ENCODE results near the gene HINT3.
"Not testable (repeated sequence)": the region's sequence is repeated elsewhere in the genome, so short reads cannot be mapped to it uniquely, and the experiment has no call there.

Gene HINT3

DNA sequence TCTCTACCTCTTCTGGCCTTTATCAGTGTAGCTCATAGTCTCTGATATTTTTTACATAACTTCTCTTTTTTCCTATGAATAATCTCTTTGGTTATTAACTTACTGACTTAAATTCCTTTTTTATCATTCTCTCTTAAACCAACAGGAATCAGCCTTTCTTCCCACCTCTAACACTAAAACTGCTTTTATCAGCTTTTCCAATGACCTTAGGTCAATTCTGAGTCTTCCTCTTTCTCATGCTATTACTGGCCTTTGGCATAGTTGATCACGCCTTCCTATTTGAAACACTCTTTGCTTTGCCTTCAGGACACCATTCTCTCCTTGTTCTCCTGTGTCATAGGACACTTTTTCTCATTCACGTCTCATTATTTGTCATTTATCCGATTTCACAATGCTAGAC lies 8.1 kb upstream of the HINT3 start:
- H3K36me3 ChIP-seq (ENCODE audit: control insufficient read depth, insufficient read depth, low read length): no peaks in the 10 kb centered on the region
- no peaks in the 10 kb centered on the region for H3K27me3 ChIP-seq (replicated peaks; ENCODE audit: control insufficient read depth, insufficient read depth, low read length, poor library complexity, severe bottlenecking)
- no peaks in the 10 kb centered on the region for H3K9me3 ChIP-seq (ENCODE audit: control insufficient read depth, low read length)
- no peaks in the 10 kb centered on the region for H3K4me1 ChIP-seq (ENCODE audit: control insufficient read depth, insufficient read depth, low read length, poor library complexity, severe bottlenecking)
- no peak for DNase-seq
- H3K4me3 ChIP-seq (ENCODE audit: insufficient read depth, low read depth, low read length, poor library complexity, severe bottlenecking): no peak overlapping the region
- no peak overlapping the region for H3K27ac ChIP-seq (ENCODE audit: insufficient read depth, low read length, poor library complexity, severe bottlenecking)

GRCh38 chr6:125949069-125949468 lies 7.5 kb upstream of the HINT3 start:
- Histone ChIP-seq H3K4me3 (ENCODE audit: insufficient read depth, low read depth, low read length, poor library complexity, severe bottlenecking) (no peak overlapping the region), H3K4me1 (ENCODE audit: control insufficient read depth, insufficient read depth, low read length, poor library complexity, severe bottlenecking) (no peaks in the 10 kb centered on the region), H3K9me3 (ENCODE audit: control insufficient read depth, low read length) (no peaks in the 10 kb centered on the region), H3K36me3 (ENCODE audit: control insufficient read depth, insufficient read depth, low read length) (no peaks in the 10 kb centered on the region), H3K27me3 (replicated peaks; ENCODE audit: control insufficient read depth, insufficient read depth, low read length, poor library complexity, severe bottlenecking) (no peaks in the 10 kb centered on the region), H3K27ac (ENCODE audit: insufficient read depth, low read length, poor library complexity, severe bottlenecking) (no peak overlapping the region)
- no peak for DNase-seq

DNA sequence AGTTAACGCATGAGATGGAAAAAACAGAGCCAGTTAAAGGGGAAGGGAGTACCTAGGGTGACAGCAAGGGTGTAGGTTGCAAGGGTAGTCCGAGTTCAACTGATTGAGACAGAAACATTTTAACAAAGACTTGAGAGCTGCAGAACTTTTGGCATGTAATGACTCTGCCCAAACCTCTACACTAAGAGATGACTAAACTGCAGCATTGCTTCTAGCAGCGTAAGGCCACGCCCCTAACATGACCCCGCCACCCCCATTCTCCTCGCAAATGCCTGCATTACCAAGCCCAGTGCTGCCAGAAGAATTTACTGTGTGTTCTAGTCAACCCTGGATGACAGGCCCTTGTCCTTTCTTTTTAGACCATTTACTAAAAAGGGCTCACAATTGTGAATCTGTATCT lies 6.3 kb upstream of the HINT3 start:
- Histone ChIP-seq H3K36me3 (ENCODE audit: control insufficient read depth, insufficient read depth, low read length) (no peaks in the 10 kb centered on the region), H3K9me3 (ENCODE audit: control insufficient read depth, low read length) (no peaks in the 10 kb centered on the region), H3K27me3 (replicated peaks; ENCODE audit: control insufficient read depth, insufficient read depth, low read length, poor library complexity, severe bottlenecking) (no peaks in the 10 kb centered on the region), H3K4me3 (ENCODE audit: insufficient read depth, low read depth, low read length, poor library complexity, severe bottlenecking) (no peak overlapping the region), H3K27ac (ENCODE audit: insufficient read depth, low read length, poor library complexity, severe bottlenecking) (no peak overlapping the region), H3K4me1 (ENCODE audit: control insufficient read depth, insufficient read depth, low read length, poor library complexity, severe bottlenecking) (no peaks in the 10 kb centered on the region)
- no peak for DNase-seq

DNA sequence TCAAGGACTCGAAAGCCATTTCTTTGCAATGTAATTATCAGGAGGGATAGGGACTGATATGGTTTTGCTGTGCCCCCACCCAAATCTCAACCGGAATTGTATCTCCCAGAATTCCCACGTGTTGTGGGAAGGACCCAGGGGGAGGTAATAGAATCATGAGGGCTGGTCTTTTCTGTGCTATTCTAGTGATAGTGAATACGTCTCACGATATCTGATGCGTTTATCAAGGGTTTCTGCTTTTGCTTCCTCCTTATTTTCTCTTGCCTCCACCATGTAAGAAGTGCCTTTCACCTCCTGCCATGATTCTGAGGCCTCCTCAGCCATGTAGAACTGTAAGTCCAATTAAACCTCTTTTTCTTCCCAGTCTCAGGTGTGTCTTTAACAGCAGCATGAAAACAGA lies 5.9 kb upstream of the HINT3 start:
- not testable (repeated sequence) for H3K27me3 ChIP-seq (replicated peaks; ENCODE audit: control insufficient read depth, insufficient read depth, low read length, poor library complexity, severe bottlenecking); H3K9me3 ChIP-seq (ENCODE audit: control insufficient read depth, low read length); H3K4me3 ChIP-seq (ENCODE audit: insufficient read depth, low read depth, low read length, poor library complexity, severe bottlenecking); H3K4me1 ChIP-seq (ENCODE audit: control insufficient read depth, insufficient read depth, low read length, poor library complexity, severe bottlenecking); DNase-seq; H3K36me3 ChIP-seq (ENCODE audit: control insufficient read depth, insufficient read depth, low read length); H3K27ac ChIP-seq (ENCODE audit: insufficient read depth, low read length, poor library complexity, severe bottlenecking)

- no peak overlapping the region for H3K27ac ChIP-seq (ENCODE audit: insufficient read depth, low read length, poor library complexity, severe bottlenecking)
- H3K4me1 ChIP-seq (ENCODE audit: control insufficient read depth, insufficient read depth, low read length, poor library complexity, severe bottlenecking): no peaks in the 10 kb centered on the region
- no peak for DNase-seq
- H3K9me3 ChIP-seq (ENCODE audit: control insufficient read depth, low read length): no peaks in the 10 kb centered on the region
- H3K4me3 ChIP-seq (ENCODE audit: insufficient read depth, low read depth, low read length, poor library complexity, severe bottlenecking): no peak overlapping the region
- no peaks in the 10 kb centered on the region for H3K36me3 ChIP-seq (ENCODE audit: control insufficient read depth, insufficient read depth, low read length)
- H3K27me3 ChIP-seq (replicated peaks; ENCODE audit: control insufficient read depth, insufficient read depth, low read length, poor library complexity, severe bottlenecking): no peaks in the 10 kb centered on the region
These were observed 5.2 kb upstream of the HINT3 start for GRCh38 chr6:125951323-125951722.

DNA sequence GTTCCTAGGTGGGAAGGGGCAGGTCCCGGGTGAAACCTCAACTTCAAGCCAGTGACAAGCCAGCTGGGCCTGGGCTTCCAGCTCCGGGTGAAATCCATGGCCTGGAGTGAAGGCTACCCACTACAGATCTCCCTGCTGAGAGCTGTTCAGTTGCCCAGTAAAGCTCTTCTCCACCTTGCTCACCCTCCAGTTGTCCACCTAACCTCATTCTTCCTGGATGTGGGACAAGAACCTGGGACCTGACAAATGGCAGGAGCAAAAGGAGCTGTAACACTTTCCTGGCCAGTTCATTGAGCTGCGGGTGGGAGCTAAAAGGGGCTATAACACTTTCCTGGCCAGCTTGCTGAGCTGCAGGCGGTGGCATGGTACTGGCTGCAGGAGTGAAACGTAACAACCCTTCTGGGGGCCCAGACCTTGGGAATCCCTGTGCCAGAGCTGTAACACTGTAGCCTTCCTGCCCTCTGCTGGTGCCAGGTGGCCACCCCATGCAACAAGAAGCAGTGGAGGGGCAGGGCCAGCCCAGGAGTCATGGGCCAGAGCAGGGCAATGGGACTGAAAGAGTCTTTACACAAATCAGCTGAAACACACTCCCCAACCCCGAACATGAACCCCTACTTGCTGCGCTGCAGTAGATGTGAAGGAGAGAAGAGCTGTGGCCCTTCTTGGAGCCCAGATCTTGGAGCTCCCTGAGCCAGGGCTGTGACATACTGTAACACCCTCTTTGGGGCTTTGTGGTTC lies 3.6 kb upstream of the HINT3 start:
- no peaks in the 10 kb centered on the region for H3K27me3 ChIP-seq (replicated peaks; ENCODE audit: control insufficient read depth, insufficient read depth, low read length, poor library complexity, severe bottlenecking)
- H3K4me3 ChIP-seq (ENCODE audit: insufficient read depth, low read depth, low read length, poor library complexity, severe bottlenecking): no peak overlapping the region
- no peaks in the 10 kb centered on the region for H3K36me3 ChIP-seq (ENCODE audit: control insufficient read depth, insufficient read depth, low read length)
- DNase-seq: no peak
- H3K27ac ChIP-seq (ENCODE audit: insufficient read depth, low read length, poor library complexity, severe bottlenecking): no peak overlapping the region
- peaks cover 1% of the 10 kb centered on the region for H3K4me1 ChIP-seq (ENCODE audit: control insufficient read depth, insufficient read depth, low read length, poor library complexity, severe bottlenecking)
- H3K9me3 ChIP-seq (ENCODE audit: control insufficient read depth, low read length): no peaks in the 10 kb centered on the region

- H3K36me3 ChIP-seq (ENCODE audit: control insufficient read depth, insufficient read depth, low read length): no peaks in the 10 kb centered on the region
- no peaks in the 10 kb centered on the region for H3K27me3 ChIP-seq (replicated peaks; ENCODE audit: control insufficient read depth, insufficient read depth, low read length, poor library complexity, severe bottlenecking)
- H3K4me1 ChIP-seq (ENCODE audit: control insufficient read depth, insufficient read depth, low read length, poor library complexity, severe bottlenecking): peaks cover 7% of the 10 kb centered on the region
- no peaks in the 10 kb centered on the region for H3K9me3 ChIP-seq (ENCODE audit: control insufficient read depth, low read length)
- H3K27ac ChIP-seq (ENCODE audit: insufficient read depth, low read length, poor library complexity, severe bottlenecking): no peak overlapping the region
- no peak overlapping the region for H3K4me3 ChIP-seq (ENCODE audit: insufficient read depth, low read depth, low read length, poor library complexity, severe bottlenecking)
- no peak for DNase-seq
These were observed 3.1 kb upstream of the HINT3 start for GRCh38 chr6:125953502-125953875.

DNA sequence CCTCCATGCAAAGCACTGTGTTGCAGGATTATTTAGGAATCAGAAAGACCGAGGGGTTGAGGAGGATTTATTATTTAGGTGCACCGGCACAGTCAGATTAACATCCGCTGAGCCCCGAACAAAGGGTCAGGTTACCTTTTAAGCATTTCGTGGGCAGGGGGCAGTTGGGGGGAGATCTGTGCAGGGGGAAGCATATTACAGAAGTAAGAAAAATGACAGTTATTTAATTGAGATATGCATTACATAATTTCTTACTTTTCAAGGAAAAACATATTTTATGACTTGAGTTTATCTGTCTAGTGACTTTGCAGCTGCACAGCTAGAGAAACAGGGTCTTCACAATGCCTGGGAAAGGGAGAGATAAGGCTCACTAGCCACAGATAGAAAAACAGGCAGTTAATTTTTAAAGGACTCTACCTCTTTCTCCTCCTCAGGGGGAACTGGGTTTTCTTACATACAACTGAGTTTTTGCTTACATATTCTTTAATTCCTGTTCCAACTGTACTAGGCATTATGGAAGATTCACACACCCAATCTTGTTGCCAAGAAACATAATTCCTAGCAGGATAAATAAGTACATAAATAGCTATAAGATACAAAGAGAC lies 1.7 kb upstream of the HINT3 start:
- Histone ChIP-seq H3K4me1 (ENCODE audit: control insufficient read depth, insufficient read depth, low read length, poor library complexity, severe bottlenecking) (peaks cover 7% of the 10 kb centered on the region), H3K9me3 (ENCODE audit: control insufficient read depth, low read length) (no peaks in the 10 kb centered on the region), H3K36me3 (ENCODE audit: control insufficient read depth, insufficient read depth, low read length) (no peaks in the 10 kb centered on the region), H3K27me3 (replicated peaks; ENCODE audit: control insufficient read depth, insufficient read depth, low read length, poor library complexity, severe bottlenecking) (no peaks in the 10 kb centered on the region), H3K27ac (ENCODE audit: insufficient read depth, low read length, poor library complexity, severe bottlenecking) (no peak overlapping the region), H3K4me3 (ENCODE audit: insufficient read depth, low read depth, low read length, poor library complexity, severe bottlenecking) (no peak overlapping the region)
- no peak for DNase-seq

DNA sequence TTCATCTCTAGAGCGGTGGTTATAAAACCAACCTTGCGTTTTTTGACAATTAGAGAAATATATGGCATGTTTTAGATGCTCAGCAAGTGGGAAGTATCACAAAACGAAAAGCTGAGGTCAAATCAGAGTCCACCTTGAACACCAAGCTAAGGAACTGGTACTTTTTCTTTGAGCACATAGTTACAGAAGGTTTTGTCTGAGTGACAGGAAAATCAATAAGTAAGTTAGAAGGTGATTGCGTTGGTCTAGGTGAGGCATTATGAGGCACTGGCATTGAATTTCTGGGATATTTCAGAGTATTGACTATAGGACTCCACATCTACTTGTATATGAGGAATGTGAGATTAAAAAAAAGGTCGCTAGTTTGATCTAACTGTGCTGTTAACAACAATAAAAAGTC lies 597 bp upstream of the HINT3 start:
- no peaks in the 10 kb centered on the region for H3K36me3 ChIP-seq (ENCODE audit: control insufficient read depth, insufficient read depth, low read length)
- H3K4me1 ChIP-seq (ENCODE audit: control insufficient read depth, insufficient read depth, low read length, poor library complexity, severe bottlenecking): peaks cover 7% of the 10 kb centered on the region
- no peaks in the 10 kb centered on the region for H3K27me3 ChIP-seq (replicated peaks; ENCODE audit: control insufficient read depth, insufficient read depth, low read length, poor library complexity, severe bottlenecking)
- no peak for DNase-seq
- H3K9me3 ChIP-seq (ENCODE audit: control insufficient read depth, low read length): no peaks in the 10 kb centered on the region
- H3K27ac ChIP-seq (ENCODE audit: insufficient read depth, low read length, poor library complexity, severe bottlenecking): peak overlapping the region; percentile 92
- H3K4me3 ChIP-seq (ENCODE audit: insufficient read depth, low read depth, low read length, poor library complexity, severe bottlenecking): peak overlapping the region; percentile 77

DNA sequence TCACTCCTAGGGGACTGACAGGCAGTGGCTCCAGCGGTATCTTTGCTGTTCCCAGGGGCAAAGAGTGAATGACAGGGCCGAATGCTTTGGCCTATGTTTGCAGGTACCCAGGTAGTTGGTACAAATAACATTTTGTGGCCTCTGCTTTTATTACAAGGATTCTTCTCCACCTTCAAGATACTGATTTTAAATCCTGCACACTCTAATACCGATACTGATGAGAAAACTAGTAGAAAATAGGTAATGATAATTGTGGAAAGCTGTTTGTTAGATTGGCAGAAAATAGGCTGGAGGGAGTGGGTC lies 772 bp downstream of the HINT3 start:
- H3K4me1 ChIP-seq (ENCODE audit: control insufficient read depth, insufficient read depth, low read length, poor library complexity, severe bottlenecking): peaks cover 7% of the 10 kb centered on the region
- DNase-seq: no peak
- no peaks in the 10 kb centered on the region for H3K9me3 ChIP-seq (ENCODE audit: control insufficient read depth, low read length)
- H3K36me3 ChIP-seq (ENCODE audit: control insufficient read depth, insufficient read depth, low read length): no peaks in the 10 kb centered on the region
- peak overlapping the region; percentile 92 for H3K27ac ChIP-seq (ENCODE audit: insufficient read depth, low read length, poor library complexity, severe bottlenecking)
- H3K27me3 ChIP-seq (replicated peaks; ENCODE audit: control insufficient read depth, insufficient read depth, low read length, poor library complexity, severe bottlenecking): no peaks in the 10 kb centered on the region
- peak overlapping the region; percentile 77 for H3K4me3 ChIP-seq (ENCODE audit: insufficient read depth, low read depth, low read length, poor library complexity, severe bottlenecking)

All from effector memory CD4-positive, alpha-beta T cell (primary cell).